ENCODE data around the gene KIAA0408.

Gene KIAA0408

DNA sequence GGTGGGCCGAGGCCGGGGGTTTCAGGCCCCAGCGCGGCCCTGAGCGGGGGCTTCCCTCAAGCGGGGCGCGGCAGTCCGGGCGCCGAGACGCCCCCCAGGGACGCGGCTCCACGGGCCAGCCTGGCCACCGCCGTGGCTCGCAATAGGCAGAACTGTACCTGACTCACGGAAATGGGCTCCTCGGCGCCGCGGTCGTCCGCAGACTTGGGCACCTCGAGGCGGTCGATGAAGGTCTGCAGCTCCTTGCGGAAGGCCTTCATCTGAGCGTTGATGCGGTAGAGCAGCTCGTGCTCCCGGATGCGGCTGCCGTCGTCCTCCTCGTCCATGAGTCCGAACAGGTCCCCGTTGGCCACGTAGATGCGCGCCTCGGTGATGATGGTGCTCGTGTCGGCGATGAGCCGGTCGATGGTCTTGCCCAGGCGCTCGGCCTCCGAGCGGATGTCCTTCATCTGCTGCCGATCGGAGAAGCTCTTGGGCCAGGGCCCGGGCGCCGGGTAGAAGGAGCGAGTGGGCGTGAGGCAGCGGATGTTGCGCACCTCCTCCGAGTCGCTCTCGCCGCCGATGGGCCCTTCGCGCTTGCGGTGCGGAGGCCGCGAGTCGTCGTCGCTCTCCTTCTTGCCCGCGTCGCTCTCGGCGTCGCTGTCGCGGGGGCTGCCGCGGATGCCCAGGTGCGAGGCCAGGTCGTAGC, 16.1 kb upstream of the KIAA0408 start:
- Histone ChIP-seq H3K9me3 (no peaks in the 10 kb centered on the region), H3K27ac (no peak overlapping the region), H3K27me3 (peaks cover 38% of the 10 kb centered on the region), H3K36me3 (no peaks in the 10 kb centered on the region), H3K4me3 (ENCODE audit: low read depth in 1 of 2, low read length in 1 of 2) (no peak overlapping the region), H3K4me1 (ENCODE audit: control insufficient read depth in 1 of 2, insufficient read depth in 1 of 2, low read depth in 1 of 2, low read length in 1 of 2) (no peaks in the 10 kb centered on the region)
- no peak for TF ChIP-seq CTCF (IDR thresholded peaks at IDR 0.05)

DNA sequence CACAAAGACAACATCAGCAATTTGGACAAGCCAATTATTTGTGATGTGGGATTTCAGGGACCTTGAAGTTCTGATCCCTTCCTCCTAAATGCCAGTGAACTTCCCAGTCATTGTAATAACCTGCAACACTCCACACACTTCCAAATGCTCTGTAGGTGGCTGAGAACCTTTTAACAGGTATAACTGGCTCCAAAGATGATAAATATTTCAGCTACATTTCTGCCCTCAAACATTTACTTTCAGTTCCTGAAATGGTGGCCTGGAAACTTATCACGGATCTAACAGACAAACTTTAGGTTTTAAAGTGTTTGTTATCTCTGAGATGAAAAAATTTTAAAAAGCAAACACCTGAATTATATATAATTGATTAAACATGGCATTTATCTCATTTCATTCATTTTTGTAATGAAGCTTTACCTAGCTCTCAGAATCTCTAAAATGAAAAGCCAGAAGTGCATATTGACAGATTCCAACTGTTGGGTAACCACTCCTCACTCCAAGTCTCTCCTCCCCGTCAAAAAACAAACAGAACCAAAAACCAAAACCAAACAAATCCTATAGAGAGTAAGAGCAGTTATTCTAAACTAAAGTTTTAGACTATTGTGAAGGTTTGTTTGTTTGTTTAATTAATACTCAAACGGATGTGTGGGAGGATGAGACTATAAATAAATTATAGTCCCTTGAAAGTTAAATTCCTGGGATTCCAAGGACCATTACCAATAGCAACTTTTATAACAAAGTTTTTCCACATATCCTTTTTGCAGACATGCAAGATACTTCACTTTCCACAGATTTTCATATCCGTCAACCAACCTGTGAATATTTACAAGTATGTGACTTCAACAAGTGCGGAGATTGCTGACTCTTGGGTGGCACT, 12.4 kb upstream of the KIAA0408 start:
- Histone ChIP-seq H3K36me3 (no peaks in the 10 kb centered on the region), H3K9me3 (no peaks in the 10 kb centered on the region), H3K27me3 (peaks cover 35% of the 10 kb centered on the region), H3K4me3 (ENCODE audit: low read depth in 1 of 2, low read length in 1 of 2) (no peak overlapping the region), H3K4me1 (ENCODE audit: control insufficient read depth in 1 of 2, insufficient read depth in 1 of 2, low read depth in 1 of 2, low read length in 1 of 2) (no peaks in the 10 kb centered on the region), H3K27ac (no peak overlapping the region)
- TF ChIP-seq CTCF (IDR thresholded peaks at IDR 0.05) = no peak

- Histone ChIP-seq H3K36me3 (no peaks in the 10 kb centered on the region), H3K27me3 (peaks cover 12% of the 10 kb centered on the region), H3K9me3 (no peaks in the 10 kb centered on the region), H3K4me3 (ENCODE audit: low read depth in 1 of 2, low read length in 1 of 2) (no peak overlapping the region), H3K27ac (no peak overlapping the region), H3K4me1 (ENCODE audit: control insufficient read depth in 1 of 2, insufficient read depth in 1 of 2, low read depth in 1 of 2, low read length in 1 of 2) (no peaks in the 10 kb centered on the region)
- TF ChIP-seq CTCF (IDR thresholded peaks at IDR 0.05) = no peak
Measured at GRCh38 chr6:127468936-127469335, 9.7 kb upstream of the KIAA0408 start.

- H3K36me3 ChIP-seq = no peaks in the 10 kb centered on the region
- H3K4me1 ChIP-seq (ENCODE audit: control insufficient read depth in 1 of 2, insufficient read depth in 1 of 2, low read depth in 1 of 2, low read length in 1 of 2) = no peaks in the 10 kb centered on the region
- no peak overlapping the region for H3K27ac ChIP-seq
- H3K27me3 ChIP-seq = no peaks in the 10 kb centered on the region
- H3K9me3 ChIP-seq = no peaks in the 10 kb centered on the region
- TF ChIP-seq CTCF (IDR thresholded peaks at IDR 0.05) = no peak
- H3K4me3 ChIP-seq (ENCODE audit: low read depth in 1 of 2, low read length in 1 of 2) = no peak overlapping the region
Measured at GRCh38 chr6:127466416-127466815, 7.2 kb upstream of the KIAA0408 start.

- TF ChIP-seq CTCF (IDR thresholded peaks at IDR 0.05) = no peak
- no peaks in the 10 kb centered on the region for H3K36me3 ChIP-seq
- no peaks in the 10 kb centered on the region for H3K4me1 ChIP-seq (ENCODE audit: control insufficient read depth in 1 of 2, insufficient read depth in 1 of 2, low read depth in 1 of 2, low read length in 1 of 2)
- H3K9me3 ChIP-seq = no peaks in the 10 kb centered on the region
- H3K27me3 ChIP-seq = no peaks in the 10 kb centered on the region
- no peak overlapping the region for H3K4me3 ChIP-seq (ENCODE audit: low read depth in 1 of 2, low read length in 1 of 2)
- no peak overlapping the region for H3K27ac ChIP-seq
Measured at GRCh38 chr6:127464881-127465459, 5.8 kb upstream of the KIAA0408 start.
